ENCODE data around the gene GLP2R. TPM values are rescaled to one million over a fixed set of nuclear protein-coding genes. Genes with fewer than 3 reads are reported as not detected.

Gene GLP2R
- total RNA-seq, 2 donors from 2014 or later, result not detected

DNA sequence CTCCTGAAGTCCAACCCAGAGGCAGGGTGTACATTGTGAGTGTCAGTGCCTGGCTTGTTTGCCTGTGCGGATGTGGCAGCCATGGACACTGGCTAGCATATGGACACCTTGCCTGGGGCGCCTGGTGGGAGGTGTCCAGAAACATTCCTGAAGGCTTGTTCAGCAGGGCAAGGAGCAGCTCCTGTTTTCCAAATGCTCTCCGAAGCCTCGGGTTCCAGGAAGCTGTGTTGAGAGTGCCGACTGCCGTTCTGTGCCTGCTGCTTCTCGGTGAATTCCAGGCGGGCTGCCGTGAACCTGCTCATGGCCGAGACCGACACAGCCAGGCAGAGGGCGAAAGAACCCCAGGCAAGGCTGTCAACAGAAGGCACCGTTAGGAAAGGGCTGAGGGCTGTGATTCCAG lies 23.4 kb upstream of the GLP2R start:
- peaks cover 23 to 33% of the 10 kb centered on the region in 2 donors for H3K27me3 Mint-ChIP-seq
- H3K9me3 Mint-ChIP-seq, result no peaks in the 10 kb centered on the region
- no peak for DNase-seq (ENCODE audit: low spot score)
- no peak overlapping the region for H3K27ac Mint-ChIP-seq
- no peak for ATAC-seq
- H3K4me1 Mint-ChIP-seq (ENCODE audit: low read depth in 2 of 2), result no peaks in the 10 kb centered on the region
- H3K4me3 Mint-ChIP-seq, result no peak overlapping the region
- no peaks in the 10 kb centered on the region for H3K36me3 Mint-ChIP-seq

DNA sequence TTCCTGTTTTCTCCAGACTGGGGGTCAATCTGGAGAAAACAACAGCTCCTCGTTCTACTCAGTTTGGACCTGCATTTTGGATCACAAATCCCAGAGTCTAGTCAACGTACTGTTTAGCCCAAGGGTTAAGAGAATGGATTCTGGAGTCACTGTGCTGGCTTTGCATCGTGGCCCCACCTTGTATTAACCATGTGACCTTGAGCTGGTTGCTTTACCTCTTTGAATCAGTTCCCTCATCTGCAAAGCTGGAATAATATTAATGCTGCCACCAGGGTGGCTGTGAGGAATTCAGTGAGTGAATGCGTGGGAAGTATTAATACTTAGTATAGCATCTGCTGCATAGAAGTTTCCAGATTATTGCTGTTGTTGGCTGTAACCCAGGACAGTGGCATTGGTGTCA lies 23.0 kb upstream of the GLP2R start:
- Mint-ChIP-seq H3K27me3 (peaks cover 26 to 31% of the 10 kb centered on the region in 2 donors), H3K27ac (no peak overlapping the region), H3K36me3 (no peaks in the 10 kb centered on the region), H3K9me3 (no peaks in the 10 kb centered on the region), H3K4me3 (no peak overlapping the region), H3K4me1 (ENCODE audit: low read depth in 2 of 2) (no peaks in the 10 kb centered on the region)
- ATAC-seq, result no peak
- no peak for DNase-seq (ENCODE audit: low spot score)

DNA sequence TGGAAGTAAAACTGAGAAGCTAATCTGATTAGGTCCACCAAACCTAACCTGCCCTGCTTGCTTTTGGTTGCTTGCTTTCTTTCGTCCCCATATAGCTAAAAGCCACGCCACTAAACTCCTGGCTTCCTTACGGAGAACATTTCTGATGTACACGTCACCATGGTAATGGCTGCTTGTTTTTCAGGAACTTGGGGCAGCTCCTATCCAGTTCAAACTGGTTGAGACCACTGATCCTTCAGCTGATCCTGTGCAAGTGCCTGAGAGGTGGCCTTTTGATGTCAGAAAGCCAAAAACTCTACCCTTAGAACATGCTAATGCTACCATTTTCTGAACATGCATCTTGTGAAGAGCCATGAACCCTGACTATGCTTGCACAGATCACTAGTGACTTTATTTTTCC lies 20.0 kb upstream of the GLP2R start:
- Mint-ChIP-seq H3K27ac (no peak overlapping the region), H3K4me3 (no peak overlapping the region), H3K36me3 (no peaks in the 10 kb centered on the region), H3K9me3 (no peaks in the 10 kb centered on the region), H3K27me3 (peaks cover 18 to 20% of the 10 kb centered on the region in 2 donors), H3K4me1 (ENCODE audit: low read depth in 2 of 2) (no peaks in the 10 kb centered on the region)
- DNase-seq (ENCODE audit: low spot score) (no peak), ATAC-seq (no peak)

DNA sequence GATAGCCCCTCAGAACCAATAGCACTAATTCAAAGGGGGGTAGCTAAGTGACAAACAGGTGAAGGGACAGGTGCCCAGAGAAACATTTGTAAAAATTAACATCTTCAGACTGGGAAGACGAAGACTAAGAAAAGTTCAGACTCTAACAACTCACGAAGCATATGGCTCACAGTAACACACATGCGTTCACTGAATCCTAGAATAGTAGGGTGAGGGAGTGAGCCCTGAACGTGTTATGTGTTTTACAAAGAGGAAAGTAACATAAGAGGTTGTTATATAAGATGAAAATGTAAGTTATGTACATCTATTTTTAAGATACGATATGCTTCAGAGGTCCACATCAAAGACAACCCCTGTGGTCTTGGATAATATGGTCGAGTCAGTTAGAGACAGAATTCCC lies 19.0 kb upstream of the GLP2R start:
- Mint-ChIP-seq H3K27ac (no peak overlapping the region), H3K27me3 (peaks cover 18 to 24% of the 10 kb centered on the region in 2 donors), H3K9me3 (no peaks in the 10 kb centered on the region), H3K36me3 (no peaks in the 10 kb centered on the region), H3K4me3 (no peak overlapping the region), H3K4me1 (ENCODE audit: low read depth in 2 of 2) (no peaks in the 10 kb centered on the region)
- ATAC-seq (no peak), DNase-seq (ENCODE audit: low spot score) (no peak)

DNA sequence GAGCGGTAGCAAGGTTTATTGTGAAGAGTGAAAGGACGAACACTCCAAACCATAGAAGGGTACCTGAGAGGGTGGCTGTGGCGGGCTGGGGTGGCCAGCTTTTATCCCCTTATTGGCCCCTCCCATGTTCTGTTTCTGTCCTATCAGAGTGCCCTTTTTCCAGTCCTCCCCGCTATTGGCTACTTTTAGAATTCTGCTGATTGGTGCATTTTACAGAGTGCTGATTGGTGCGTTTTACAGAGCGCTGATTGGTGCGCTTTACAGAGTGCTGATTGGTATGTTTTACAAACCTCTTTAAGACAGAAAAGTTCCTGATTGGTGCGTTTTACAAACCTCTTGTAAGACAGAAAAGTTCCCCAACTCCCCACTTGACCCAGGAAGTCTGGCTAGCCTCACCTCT lies 16.3 kb upstream of the GLP2R start:
- no peak overlapping the region for H3K4me3 Mint-ChIP-seq
- no peak for DNase-seq (ENCODE audit: low spot score)
- no peak for ATAC-seq
- H3K27ac Mint-ChIP-seq, result no peak overlapping the region
- peaks cover 13 to 25% of the 10 kb centered on the region in 2 donors for H3K27me3 Mint-ChIP-seq
- H3K9me3 Mint-ChIP-seq, result no peaks in the 10 kb centered on the region
- H3K36me3 Mint-ChIP-seq, result no peaks in the 10 kb centered on the region
- no peaks in the 10 kb centered on the region for H3K4me1 Mint-ChIP-seq (ENCODE audit: low read depth in 2 of 2)

DNA sequence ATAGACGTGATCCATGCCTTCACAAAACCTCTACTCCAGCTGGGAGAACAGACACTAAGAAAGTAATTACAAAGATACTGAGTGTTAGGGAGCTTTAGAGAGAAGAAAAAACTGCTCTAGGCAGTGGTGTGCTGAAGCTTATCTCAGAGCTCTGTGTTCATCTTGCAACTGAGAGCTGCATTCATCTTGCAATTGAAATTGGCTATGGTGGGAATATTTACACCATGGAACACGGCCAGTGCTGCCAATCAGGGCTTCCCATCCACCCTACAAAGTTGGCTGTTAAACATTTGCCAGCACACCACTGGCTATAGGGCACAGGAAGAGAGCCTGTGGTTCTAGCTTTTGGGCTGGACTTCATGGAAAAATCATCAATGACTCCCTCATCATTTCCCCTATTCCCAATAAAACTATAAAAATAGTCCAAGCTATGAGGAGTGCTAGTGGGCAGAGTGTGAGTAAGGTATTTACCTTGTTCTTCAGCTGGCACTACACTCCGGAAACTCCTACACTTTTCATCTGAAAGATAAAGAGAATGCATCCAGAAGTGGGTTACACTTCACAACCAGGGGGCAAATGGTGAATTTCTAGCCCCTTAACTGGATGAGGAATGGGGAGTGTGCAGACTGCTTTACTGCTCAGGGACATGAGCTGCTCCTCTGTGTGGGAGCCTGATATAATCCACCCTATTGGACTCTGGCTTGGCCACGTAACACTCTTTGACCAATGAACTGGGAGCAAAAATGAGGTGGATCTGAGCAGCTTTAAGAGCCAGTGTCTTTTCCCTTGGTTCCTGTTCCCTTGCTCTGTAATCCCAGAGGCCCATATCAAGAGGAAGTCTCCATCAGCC lies 15.4 kb upstream of the GLP2R start:
- Mint-ChIP-seq H3K27ac (no peak overlapping the region), H3K27me3 (peaks cover 6 to 21% of the 10 kb centered on the region in 2 donors), H3K36me3 (no peaks in the 10 kb centered on the region), H3K4me1 (ENCODE audit: low read depth in 2 of 2) (no peaks in the 10 kb centered on the region), H3K4me3 (no peak overlapping the region), H3K9me3 (no peaks in the 10 kb centered on the region)
- no peak for ATAC-seq
- DNase-seq (ENCODE audit: low spot score), result no peak

DNA sequence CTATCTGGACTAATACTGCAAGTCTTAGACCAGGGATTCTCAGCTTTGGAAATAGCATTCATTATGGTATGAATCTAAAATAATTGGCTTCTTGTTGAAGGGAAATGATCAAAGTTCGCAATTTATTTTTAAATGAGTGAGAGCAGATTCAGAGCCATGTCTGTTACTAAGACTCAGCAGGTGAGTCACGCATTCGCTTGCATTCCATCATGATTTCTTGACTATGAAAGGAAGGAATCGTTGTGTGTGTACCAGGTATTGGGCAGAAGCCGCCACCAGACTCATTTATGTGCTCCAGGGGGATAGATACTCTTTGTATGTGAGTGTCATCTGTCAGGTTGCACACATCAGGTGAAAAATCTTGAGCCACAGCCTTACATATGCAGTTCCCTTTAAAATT lies 14.6 kb upstream of the GLP2R start:
- Mint-ChIP-seq H3K9me3 (no peaks in the 10 kb centered on the region), H3K36me3 (no peaks in the 10 kb centered on the region), H3K4me1 (ENCODE audit: low read depth in 2 of 2) (no peaks in the 10 kb centered on the region), H3K27ac (no peak overlapping the region), H3K27me3 (peaks cover 6 to 17% of the 10 kb centered on the region in 2 donors), H3K4me3 (no peak overlapping the region)
- no peak for ATAC-seq
- DNase-seq (ENCODE audit: low spot score), result no peak

DNA sequence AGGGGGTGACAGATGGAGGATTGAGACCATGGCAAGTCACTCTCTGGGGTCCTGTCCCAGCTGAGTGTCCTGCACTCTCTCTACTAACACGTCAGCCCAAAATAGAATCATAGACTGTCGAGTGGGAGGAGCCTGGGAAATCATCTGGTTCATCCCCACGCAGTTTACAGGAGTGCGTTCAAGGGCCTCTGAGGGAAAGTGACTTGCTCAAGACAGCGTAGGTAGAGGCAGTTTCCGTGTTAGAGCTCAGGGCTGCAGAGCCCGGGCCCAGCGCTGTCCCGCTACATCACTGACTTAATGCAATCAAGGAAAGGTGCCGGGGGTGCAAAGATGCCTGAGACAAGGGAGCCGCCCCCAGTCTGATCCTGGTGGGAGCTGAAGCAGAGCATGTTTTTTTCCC lies 14.2 kb upstream of the GLP2R start:
- Mint-ChIP-seq H3K27me3 (peaks cover 10 to 19% of the 10 kb centered on the region in 2 donors), H3K4me1 (ENCODE audit: low read depth in 2 of 2) (peaks cover 0 to 3% of the 10 kb centered on the region in 2 donors), H3K36me3 (no peaks in the 10 kb centered on the region), H3K27ac (no peak overlapping the region), H3K4me3 (no peak overlapping the region), H3K9me3 (no peaks in the 10 kb centered on the region)
- ATAC-seq (no peak), DNase-seq (ENCODE audit: low spot score) (no peak)

DNA sequence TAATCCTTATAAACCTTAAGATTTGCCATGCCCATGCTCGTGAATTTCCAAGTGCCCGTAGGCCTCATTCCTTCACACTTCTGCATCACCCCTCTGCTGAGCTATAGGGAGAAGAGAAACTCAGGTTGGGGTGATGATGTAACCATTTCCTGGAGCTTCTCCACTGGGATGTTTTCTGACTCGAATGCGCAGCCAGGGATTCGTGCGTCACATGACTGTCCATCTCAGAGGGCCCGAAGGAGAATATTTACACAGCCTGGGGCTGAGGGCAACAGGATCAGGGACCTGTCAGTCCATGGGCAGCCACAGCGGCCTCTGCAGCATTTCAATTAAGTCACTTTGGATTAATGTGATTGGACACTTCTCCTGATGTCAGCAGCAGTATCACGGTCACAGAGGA lies 12.6 kb upstream of the GLP2R start:
- H3K36me3 Mint-ChIP-seq, result no peaks in the 10 kb centered on the region
- ATAC-seq (no peak), DNase-seq (ENCODE audit: low spot score) (no peak)
- no peaks in the 10 kb centered on the region for H3K9me3 Mint-ChIP-seq
- peaks cover 0 to 3% of the 10 kb centered on the region in 2 donors for H3K4me1 Mint-ChIP-seq (ENCODE audit: low read depth in 2 of 2)
- no peak overlapping the region for H3K27ac Mint-ChIP-seq
- no peak overlapping the region for H3K4me3 Mint-ChIP-seq
- peaks cover 8 to 20% of the 10 kb centered on the region in 2 donors for H3K27me3 Mint-ChIP-seq

DNA sequence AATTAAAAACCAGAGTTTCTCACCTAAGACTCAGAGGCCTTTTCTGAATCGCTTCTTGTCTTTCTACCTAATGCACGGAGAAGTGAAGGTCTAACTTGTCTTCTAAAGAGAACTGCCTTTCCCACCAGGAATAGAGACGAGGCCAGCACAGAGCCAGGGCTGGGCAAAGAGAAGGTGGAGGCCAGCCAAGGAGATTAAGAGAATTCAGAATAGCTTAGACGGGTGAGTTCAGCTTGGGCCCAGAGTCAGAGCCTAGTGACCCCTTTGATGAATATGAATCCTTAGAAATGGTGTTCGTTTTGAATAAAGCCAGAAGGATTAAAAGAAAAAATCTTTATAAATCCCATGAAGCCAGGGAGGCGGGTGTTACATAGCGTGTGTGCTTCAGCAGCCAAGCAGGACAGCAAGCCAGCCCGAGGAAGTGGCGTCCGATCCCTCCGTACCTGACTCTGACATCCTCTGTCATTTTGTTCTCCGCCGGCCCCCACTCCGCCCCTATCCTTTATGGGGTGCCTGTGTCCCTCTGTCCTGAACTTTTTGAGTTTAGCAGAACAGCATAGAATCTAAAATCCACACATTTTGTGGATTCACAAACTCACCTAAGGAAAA lies 11.3 kb upstream of the GLP2R start:
- peaks cover 0 to 3% of the 10 kb centered on the region in 2 donors for H3K4me1 Mint-ChIP-seq (ENCODE audit: low read depth in 2 of 2)
- DNase-seq (ENCODE audit: low spot score) (no peak), ATAC-seq (no peak)
- no peak overlapping the region for H3K4me3 Mint-ChIP-seq
- H3K27me3 Mint-ChIP-seq, result peaks cover 8 to 26% of the 10 kb centered on the region in 2 donors
- H3K27ac Mint-ChIP-seq, result no peak overlapping the region
- no peaks in the 10 kb centered on the region for H3K36me3 Mint-ChIP-seq
- no peaks in the 10 kb centered on the region for H3K9me3 Mint-ChIP-seq

DNA sequence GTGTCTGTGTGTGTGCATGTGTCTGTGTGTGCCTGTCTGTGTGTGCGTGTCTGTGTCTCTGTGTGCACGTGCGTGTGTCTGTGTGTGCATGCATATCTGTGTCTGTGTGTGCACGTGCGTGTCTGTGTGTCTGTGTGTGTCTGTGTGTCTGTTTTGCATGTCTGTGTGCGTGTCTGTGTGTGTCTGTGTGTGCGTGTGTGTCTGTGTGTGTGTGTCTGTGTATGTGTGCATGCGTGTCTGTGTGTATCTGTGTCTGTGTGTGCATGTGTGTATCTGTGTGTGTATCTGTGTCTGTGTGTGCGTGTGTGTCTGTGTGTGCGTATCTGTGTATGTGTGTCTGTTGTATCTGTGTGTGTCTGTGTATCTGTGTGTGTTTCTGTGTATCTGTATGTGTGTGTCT lies 9.3 kb upstream of the GLP2R start:
- Mint-ChIP-seq H3K4me3 (no peak overlapping the region), H3K4me1 (ENCODE audit: low read depth in 2 of 2) (peaks cover 0 to 3% of the 10 kb centered on the region in 2 donors), H3K9me3 (no peaks in the 10 kb centered on the region), H3K36me3 (no peaks in the 10 kb centered on the region), H3K27me3 (peaks cover 11 to 21% of the 10 kb centered on the region in 2 donors), H3K27ac (no peak overlapping the region)
- DNase-seq (ENCODE audit: low spot score) (no peak), ATAC-seq (peak in 1 of 2 donors; percentile 6)

DNA sequence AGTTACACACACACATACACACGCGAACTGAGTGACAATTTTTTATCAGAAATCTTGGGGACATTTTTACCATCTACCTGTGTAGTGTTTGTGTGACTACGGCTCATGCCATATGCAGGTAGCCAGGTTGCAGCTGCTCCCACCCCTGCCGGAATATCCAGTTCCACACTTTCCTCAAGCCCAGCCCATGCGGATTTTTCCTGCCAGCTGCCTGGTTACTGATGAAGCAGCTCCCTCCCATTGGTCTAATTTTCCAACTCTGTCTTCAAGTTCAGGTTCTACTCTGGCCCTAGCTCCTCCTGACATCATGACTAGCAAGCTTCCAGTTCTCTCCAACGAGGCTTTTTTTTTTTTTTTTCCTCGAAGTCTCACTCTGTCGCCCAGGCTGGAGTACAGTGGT lies 8.6 kb upstream of the GLP2R start:
- DNase-seq (ENCODE audit: low spot score), result no peak

DNA sequence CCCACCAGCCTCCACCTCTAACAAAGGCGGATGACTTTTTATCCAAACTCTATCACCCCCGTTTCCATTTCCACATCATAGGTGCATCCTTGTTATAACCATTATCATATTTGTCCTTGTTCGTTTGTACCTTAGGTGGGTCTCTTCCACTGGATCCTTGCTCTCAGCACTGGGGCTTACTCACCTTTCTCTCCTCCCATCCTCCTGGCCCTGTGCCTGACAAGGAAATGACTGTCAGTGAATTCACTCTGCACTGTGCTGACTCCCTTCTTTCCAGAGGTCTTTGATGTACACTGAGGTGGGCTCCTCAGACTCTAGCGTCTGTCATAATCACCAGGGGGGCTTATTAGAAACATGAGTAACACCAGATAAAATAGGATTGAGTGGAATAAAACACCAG lies 7.0 kb upstream of the GLP2R start:
- ATAC-seq (no peak), DNase-seq (ENCODE audit: low spot score) (no peak)
- Mint-ChIP-seq H3K36me3 (no peaks in the 10 kb centered on the region), H3K9me3 (no peaks in the 10 kb centered on the region), H3K27me3 (peaks cover 13 to 20% of the 10 kb centered on the region in 2 donors), H3K4me3 (no peak overlapping the region), H3K27ac (no peak overlapping the region), H3K4me1 (ENCODE audit: low read depth in 2 of 2) (peaks cover 0 to 3% of the 10 kb centered on the region in 2 donors)

More for the DNA sequence above, 8.6 kb upstream of the GLP2R start:
- Mint-ChIP-seq H3K4me1 (ENCODE audit: low read depth in 2 of 2) (peaks cover 0 to 3% of the 10 kb centered on the region in 2 donors), H3K9me3 (no peaks in the 10 kb centered on the region), H3K27ac (no peak overlapping the region), H3K4me3 (no peak overlapping the region), H3K27me3 (peaks cover 11 to 15% of the 10 kb centered on the region in 2 donors), H3K36me3 (no peaks in the 10 kb centered on the region)
- ATAC-seq, result no peak

DNA sequence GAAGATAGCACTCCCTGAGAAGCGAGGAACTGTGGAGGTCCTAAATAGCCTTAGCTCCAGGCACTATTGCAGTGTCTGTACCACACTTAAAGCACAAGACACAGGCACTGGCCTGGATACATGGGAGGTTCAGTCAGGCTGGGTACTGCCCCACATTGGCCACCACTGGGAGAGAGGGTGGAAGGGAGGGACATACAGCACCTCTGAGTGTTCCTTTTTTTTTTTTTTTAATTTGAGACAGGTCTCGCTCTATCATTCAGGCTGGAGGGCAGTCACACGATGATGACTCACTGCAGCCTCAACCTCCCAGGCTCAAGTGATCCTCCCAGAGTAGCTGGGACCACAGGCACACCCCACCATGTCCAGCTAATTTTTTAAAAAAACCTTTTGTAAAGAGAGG lies 5.3 kb upstream of the GLP2R start:
- Mint-ChIP-seq H3K4me3 (no peak overlapping the region), H3K4me1 (ENCODE audit: low read depth in 2 of 2) (peaks cover 0 to 3% of the 10 kb centered on the region in 2 donors), H3K9me3 (no peaks in the 10 kb centered on the region), H3K27ac (no peak overlapping the region), H3K36me3 (no peaks in the 10 kb centered on the region), H3K27me3 (peaks cover 20% of the 10 kb centered on the region in 2 donors)
- DNase-seq (ENCODE audit: low spot score) (no peak), ATAC-seq (no peak)

Measured in natural killer cell treated with Interleukin-12 subunit alpha and Interleukin-12 subunit beta and Interleukin-15 and Interleukin-18, amount 100 ng/mL, for 72 hours (primary cell).